K562 (cell line): ENCODE data around the gene PTHLH. TPM values are rescaled to one million over a fixed set of nuclear protein-coding genes. Genes with fewer than 3 reads are reported as not detected.
A peak's percentile ranks its signal among the peaks of the same experiment; 100 is the strongest.

Source experiments
- CLOCK ChIP-seq: fragments of 250-450 bp; sonication (Bioruptor Pico); IDR thresholded peaks from 2 replicates; pipeline ENCODE4 v1.4.0; 2020; ENCODE audit warnings: mild to moderate bottlenecking, moderate library complexity, borderline replicate concordance
- DPF2 ChIP-seq: fragments of 450-650 bp; IDR thresholded peaks from 2 replicates; pipeline ENCODE4 v1.6.1; 2016
- GATAD2B ChIP-seq: fragments of 450-650 bp; IDR thresholded peaks from 2 replicates; pipeline ENCODE4 v1.6.1; 2017; ENCODE audit warnings: mild to moderate bottlenecking, borderline replicate concordance
- HMGN3 ChIP-seq: IDR thresholded peaks from 2 replicates; pipeline ENCODE4 v1.6.1; 2011; ENCODE audit warnings: borderline replicate concordance, low read depth, mild to moderate bottlenecking, mixed read lengths, low read length; ENCODE audit not compliant: insufficient read length; ENCODE audit errors: extremely low read depth
- ID3 ChIP-seq, 2 experiments: fragments of 250-450 bp in 1 of 2; fragments of 450-650 bp in 1 of 2; sonication (Bioruptor Pico) in 1 of 2; IDR thresholded peaks; 2 replicates each; pipeline versions ENCODE4 v1.6.1 to v1.8.0; 2016 to 2021; ENCODE audit warnings: mild to moderate bottlenecking in 2 of 2, moderate library complexity in 2 of 2, missing compliant biosample characterization in 1 of 2, missing genetic modification characterization in 1 of 2
- JUND ChIP-seq, 2 experiments: IDR thresholded peaks; 2 replicates in 1 of 2; 3 replicates in 1 of 2; pipeline ENCODE4 v1.6.1; 2011; ENCODE audit warnings: borderline replicate concordance in 2 of 2, low read depth in 2 of 2, low read length in 2 of 2, improper control_type of control experiment in 1 of 2, missing biosample characterization in 1 of 2, missing genetic modification characterization in 1 of 2, missing genetic modification reagents in 1 of 2
- MEIS2 ChIP-seq: fragments of 450-650 bp; IDR thresholded peaks from 2 replicates; pipeline ENCODE4 v1.6.1; 2014; ENCODE audit warnings: mild to moderate bottlenecking; ENCODE audit not compliant: partially characterized antibody
- MIER1 ChIP-seq: fragments of 450-650 bp; IDR thresholded peaks from 2 replicates; pipeline ENCODE4 v1.6.1; 2016; ENCODE audit warnings: antibody characterized with exemption, mild to moderate bottlenecking, low read depth
- NEUROD1 ChIP-seq: fragments of 150-350 bp; IDR thresholded peaks from 2 replicates; pipeline ENCODE4 v1.6.1; 2014; ENCODE audit warnings: borderline replicate concordance, low read length, low read depth; ENCODE audit not compliant: partially characterized antibody
- NFXL1 ChIP-seq: fragments of 450-650 bp; formaldehyde crosslinking; IDR thresholded peaks from 2 replicates; pipeline ENCODE4 v1.4.0; 2021; ENCODE audit warnings: mild to moderate bottlenecking
- RBM15 ChIP-seq: fragments of 200-400 bp; formaldehyde crosslinking; IDR thresholded peaks from 2 replicates; pipeline ENCODE4 v1.6.1; 2018; ENCODE audit warnings: mild to moderate bottlenecking, low read length, moderate library complexity; ENCODE audit not compliant: insufficient read depth
- REST ChIP-seq, 2 experiments: fragments of 450-650 bp; formaldehyde crosslinking in 1 of 2; IDR thresholded peaks; 2 replicates each; pipeline versions ENCODE4 v1.4.0 to v1.6.1; 2014 to 2020; ENCODE audit warnings: mild to moderate bottlenecking in 2 of 2, borderline replicate concordance in 1 of 2, low read depth in 1 of 2
- RUNX1 ChIP-seq: sonication (generic); IDR thresholded peaks from 2 replicates; pipeline ENCODE4 v1.6.1; 2016; ENCODE audit warnings: antibody characterized with exemption, low read depth
- polyA plus RNA-seq, 8 experiments: library from polyadenylated mRNA; depleted of rRNA in 4 of 8; stranded (reverse) in 5 of 8; unstranded in 3 of 8; fragments of >200 nt; fragmentation: Nextera tagmentation in 2 of 8; fragmentation: Illumina TruSeq in 1 of 8; extraction: Ambion mirVana in 2 of 8; extraction: Trizol in 1 of 8; gene quantifications; 2 replicates each; pipeline versions ENCODE4 v1.2.1 to v1.2.3, GENCODE V29; 2011 to 2014; ENCODE audit warnings: inconsistent platforms in 1 of 8, missing spikeins in 1 of 8
- total RNA-seq, 7 experiments: library from RNA; depleted of rRNA in 6 of 7; stranded (reverse); fragments of >200 nt in 6 of 7; fragmentation: Illumina TruSeq in 2 of 7; extraction: Trizol in 2 of 7; gene quantifications; 2 replicates each; pipeline versions ENCODE4 v1.2.1 to v1.2.3, GENCODE V29; 2011 to 2021; ENCODE audit warnings: low replicate concordance in 1 of 7

Gene PTHLH
- total and polyA plus RNA-seq, 9 of the 15 experiments (the other 6 are each of a cell fraction or from before 2014, with no cell fraction given) = 0.14 to 2.5 (median 0.74) TPM

- TF ChIP-seq NFXL1 (CRISPR knock-in tag) (no peak), HMGN3 (peak; percentile 67), ID3 (CRISPR knock-in tag; IDR thresholded peaks at IDR 0.05) (no peak), ID3 (tag; IDR thresholded peaks at IDR 0.05) (no peak), CLOCK (no peak), RUNX1 (no peak), DPF2 (peak; percentile 69; the same call in 1 of the 2 replicates), JUND (IDR thresholded peaks at IDR 0.05; ENCODE audit: borderline replicate concordance, low read depth, low read length) (peak; percentile 89), JUND (tag; IDR thresholded peaks at IDR 0.05; ENCODE audit: borderline replicate concordance, low read depth, low read length) (peak; percentile 81; the same call in 1 of the 3 replicates), MEIS2 (peak; percentile 64), MIER1 (peak; percentile 86), NEUROD1 (peak; percentile 36), REST (IDR thresholded peaks at IDR 0.05; ENCODE audit: borderline replicate concordance) (peak; percentile 95), REST (CRISPR knock-in tag; IDR thresholded peaks at IDR 0.05; ENCODE audit: low read depth) (peak; percentile 86), RBM15 (no peak), GATAD2B (peak; percentile 24; the same call in 1 of the 2 replicates)
These were observed 2.9 kb upstream of the PTHLH start (continued) for GRCh38 chr12:27975222-27976136.
